ENCODE data around the gene TACC2.
A peak's percentile ranks its signal among the peaks of the same experiment; 100 is the strongest.

The TACC2 gene

GRCh38 chr10:122044045-122044661, 55.2 kb downstream of the TACC2 start:
- Histone ChIP-seq H3K4me1 (ENCODE audit: control insufficient read depth in 5 of 5, insufficient read depth in 5 of 5, low read length in 5 of 5) (peaks cover 6 to 39% (median 25%) of the 10 kb centered on the region in 5 donors), H3K9ac (ENCODE audit: low read length in 5 of 5) (no peak overlapping the region), H3K27ac (ENCODE audit: low read depth, low read length) (peak overlapping the region; percentile 94), H3K27me3 (ENCODE audit: control insufficient read depth in 5 of 5, insufficient read depth in 4 of 5, low read length in 5 of 5) (no peaks in the 10 kb centered on the region), H3K36me3 (ENCODE audit: control insufficient read depth in 5 of 5, insufficient read depth in 5 of 5, low read length in 5 of 5) (no peaks in the 10 kb centered on the region), H3K9me3 (ENCODE audit: control insufficient read depth in 5 of 5, low read length in 5 of 5) (no peaks in the 10 kb centered on the region), H3K4me3 (ENCODE audit: low read depth in 1 of 5, low read length in 5 of 5) (peak overlapping the region in 3 of 5 donors; percentile 19 to 30 (median 22))

GRCh38 chr10:122044713-122045112, 55.8 kb downstream of the TACC2 start:
- Histone ChIP-seq H3K9ac (ENCODE audit: low read length in 5 of 5) (no peak overlapping the region), H3K27me3 (ENCODE audit: control insufficient read depth in 5 of 5, insufficient read depth in 4 of 5, low read length in 5 of 5) (no peaks in the 10 kb centered on the region), H3K9me3 (ENCODE audit: control insufficient read depth in 5 of 5, low read length in 5 of 5) (no peaks in the 10 kb centered on the region), H3K27ac (ENCODE audit: low read depth, low read length) (peak overlapping the region; percentile 94), H3K4me1 (ENCODE audit: control insufficient read depth in 5 of 5, insufficient read depth in 5 of 5, low read length in 5 of 5) (peaks cover 6 to 39% (median 25%) of the 10 kb centered on the region in 5 donors), H3K4me3 (ENCODE audit: low read depth in 1 of 5, low read length in 5 of 5) (peak overlapping the region in 1 of 5 donors; percentile 24), H3K36me3 (ENCODE audit: control insufficient read depth in 5 of 5, insufficient read depth in 5 of 5, low read length in 5 of 5) (no peaks in the 10 kb centered on the region)

- H3K36me3 ChIP-seq (ENCODE audit: control insufficient read depth in 5 of 5, insufficient read depth in 5 of 5, low read length in 5 of 5), result no peaks in the 10 kb centered on the region
- peak overlapping the region in 1 of 5 donors; percentile 41 for H3K4me3 ChIP-seq (ENCODE audit: low read depth in 1 of 5, low read length in 5 of 5)
- no peak overlapping the region for H3K9ac ChIP-seq (ENCODE audit: low read length in 5 of 5)
- no peaks in the 10 kb centered on the region for H3K9me3 ChIP-seq (ENCODE audit: control insufficient read depth in 5 of 5, low read length in 5 of 5)
- H3K27me3 ChIP-seq (ENCODE audit: control insufficient read depth in 5 of 5, insufficient read depth in 4 of 5, low read length in 5 of 5), result no peaks in the 10 kb centered on the region
- H3K4me1 ChIP-seq (ENCODE audit: control insufficient read depth in 5 of 5, insufficient read depth in 5 of 5, low read length in 5 of 5), result peaks cover 5 to 39% (median 25%) of the 10 kb centered on the region in 5 donors
- H3K27ac ChIP-seq (ENCODE audit: low read depth, low read length), result peak overlapping the region; percentile 94
Measured at GRCh38 chr10:122045212-122045611, 56.2 kb downstream of the TACC2 start.

GRCh38 chr10:122047560-122047959, 58.6 kb downstream of the TACC2 start:
- H3K36me3 ChIP-seq (ENCODE audit: control insufficient read depth in 5 of 5, insufficient read depth in 5 of 5, low read length in 5 of 5), result no peaks in the 10 kb centered on the region
- H3K27me3 ChIP-seq (ENCODE audit: control insufficient read depth in 5 of 5, insufficient read depth in 4 of 5, low read length in 5 of 5), result no peaks in the 10 kb centered on the region
- H3K4me3 ChIP-seq (ENCODE audit: low read depth in 1 of 5, low read length in 5 of 5), result no peak overlapping the region
- peaks cover 7 to 41% (median 33%) of the 10 kb centered on the region in 5 donors for H3K4me1 ChIP-seq (ENCODE audit: control insufficient read depth in 5 of 5, insufficient read depth in 5 of 5, low read length in 5 of 5)
- H3K9me3 ChIP-seq (ENCODE audit: control insufficient read depth in 5 of 5, low read length in 5 of 5), result no peaks in the 10 kb centered on the region
- no peak overlapping the region for H3K27ac ChIP-seq (ENCODE audit: low read depth, low read length)
- H3K9ac ChIP-seq (ENCODE audit: low read length in 5 of 5), result no peak overlapping the region

- H3K36me3 ChIP-seq (ENCODE audit: control insufficient read depth in 5 of 5, insufficient read depth in 5 of 5, low read length in 5 of 5), result no peaks in the 10 kb centered on the region
- peaks cover 7 to 43% (median 37%) of the 10 kb centered on the region in 5 donors for H3K4me1 ChIP-seq (ENCODE audit: control insufficient read depth in 5 of 5, insufficient read depth in 5 of 5, low read length in 5 of 5)
- H3K27ac ChIP-seq (ENCODE audit: low read depth, low read length), result no peak overlapping the region
Measured at GRCh38 chr10:122049076-122049475, 60.1 kb downstream of the TACC2 start.

GRCh38 chr10:122050311-122050710, 61.3 kb downstream of the TACC2 start:
- Histone ChIP-seq H3K4me3 (ENCODE audit: low read depth in 1 of 5, low read length in 5 of 5) (no peak overlapping the region), H3K36me3 (ENCODE audit: control insufficient read depth in 5 of 5, insufficient read depth in 5 of 5, low read length in 5 of 5) (no peaks in the 10 kb centered on the region), H3K27ac (ENCODE audit: low read depth, low read length) (no peak overlapping the region), H3K4me1 (ENCODE audit: control insufficient read depth in 5 of 5, insufficient read depth in 5 of 5, low read length in 5 of 5) (peaks cover 7 to 31% (median 29%) of the 10 kb centered on the region in 5 donors), H3K27me3 (ENCODE audit: control insufficient read depth in 5 of 5, insufficient read depth in 4 of 5, low read length in 5 of 5) (no peaks in the 10 kb centered on the region), H3K9ac (ENCODE audit: low read length in 5 of 5) (no peak overlapping the region), H3K9me3 (ENCODE audit: control insufficient read depth in 5 of 5, low read length in 5 of 5) (no peaks in the 10 kb centered on the region)

More at GRCh38 chr10:122049076-122049475, 60.1 kb downstream of the TACC2 start:
- Histone ChIP-seq H3K9me3 (ENCODE audit: control insufficient read depth in 5 of 5, low read length in 5 of 5) (no peaks in the 10 kb centered on the region), H3K27me3 (ENCODE audit: control insufficient read depth in 5 of 5, insufficient read depth in 4 of 5, low read length in 5 of 5) (no peaks in the 10 kb centered on the region), H3K4me3 (ENCODE audit: low read depth in 1 of 5, low read length in 5 of 5) (no peak overlapping the region), H3K9ac (ENCODE audit: low read length in 5 of 5) (no peak overlapping the region)

- Histone ChIP-seq H3K9me3 (ENCODE audit: control insufficient read depth in 5 of 5, low read length in 5 of 5) (no peaks in the 10 kb centered on the region), H3K27me3 (ENCODE audit: control insufficient read depth in 5 of 5, insufficient read depth in 4 of 5, low read length in 5 of 5) (no peaks in the 10 kb centered on the region), H3K27ac (ENCODE audit: low read depth, low read length) (peak overlapping the region; percentile 79), H3K4me1 (ENCODE audit: control insufficient read depth in 5 of 5, insufficient read depth in 5 of 5, low read length in 5 of 5) (peaks cover 7 to 31% (median 27%) of the 10 kb centered on the region in 5 donors), H3K9ac (ENCODE audit: low read length in 5 of 5) (no peak overlapping the region), H3K4me3 (ENCODE audit: low read depth in 1 of 5, low read length in 5 of 5) (no peak overlapping the region), H3K36me3 (ENCODE audit: control insufficient read depth in 5 of 5, insufficient read depth in 5 of 5, low read length in 5 of 5) (no peaks in the 10 kb centered on the region)
Measured at GRCh38 chr10:122050811-122051210, 61.8 kb downstream of the TACC2 start.

GRCh38 chr10:122051609-122052385, 62.8 kb downstream of the TACC2 start:
- no peak overlapping the region for H3K4me3 ChIP-seq (ENCODE audit: low read depth in 1 of 5, low read length in 5 of 5)
- peaks cover 7 to 31% (median 27%) of the 10 kb centered on the region in 5 donors for H3K4me1 ChIP-seq (ENCODE audit: control insufficient read depth in 5 of 5, insufficient read depth in 5 of 5, low read length in 5 of 5)
- H3K27ac ChIP-seq (ENCODE audit: low read depth, low read length), result peak overlapping the region; percentile 79
- peak overlapping the region in 1 of 5 donors; percentile 35 for H3K9ac ChIP-seq (ENCODE audit: low read length in 5 of 5)
- no peaks in the 10 kb centered on the region for H3K9me3 ChIP-seq (ENCODE audit: control insufficient read depth in 5 of 5, low read length in 5 of 5)
- no peaks in the 10 kb centered on the region for H3K27me3 ChIP-seq (ENCODE audit: control insufficient read depth in 5 of 5, insufficient read depth in 4 of 5, low read length in 5 of 5)
- no peaks in the 10 kb centered on the region for H3K36me3 ChIP-seq (ENCODE audit: control insufficient read depth in 5 of 5, insufficient read depth in 5 of 5, low read length in 5 of 5)

- no peaks in the 10 kb centered on the region for H3K36me3 ChIP-seq (ENCODE audit: control insufficient read depth in 5 of 5, insufficient read depth in 5 of 5, low read length in 5 of 5)
- H3K4me1 ChIP-seq (ENCODE audit: control insufficient read depth in 5 of 5, insufficient read depth in 5 of 5, low read length in 5 of 5), result peaks cover 7 to 27% (median 21%) of the 10 kb centered on the region in 5 donors
- no peak overlapping the region for H3K27ac ChIP-seq (ENCODE audit: low read depth, low read length)
- no peaks in the 10 kb centered on the region for H3K27me3 ChIP-seq (ENCODE audit: control insufficient read depth in 5 of 5, insufficient read depth in 4 of 5, low read length in 5 of 5)
- no peak overlapping the region for H3K9ac ChIP-seq (ENCODE audit: low read length in 5 of 5)
- H3K4me3 ChIP-seq (ENCODE audit: low read depth in 1 of 5, low read length in 5 of 5), result no peak overlapping the region
- H3K9me3 ChIP-seq (ENCODE audit: control insufficient read depth in 5 of 5, low read length in 5 of 5), result no peaks in the 10 kb centered on the region
Measured at GRCh38 chr10:122052701-122053100, 63.7 kb downstream of the TACC2 start.

- Histone ChIP-seq H3K9me3 (ENCODE audit: control insufficient read depth in 5 of 5, low read length in 5 of 5) (no peaks in the 10 kb centered on the region), H3K9ac (ENCODE audit: low read length in 5 of 5) (peak overlapping the region in 1 of 5 donors; percentile 38), H3K4me1 (ENCODE audit: control insufficient read depth in 5 of 5, insufficient read depth in 5 of 5, low read length in 5 of 5) (peaks cover 7 to 27% (median 17%) of the 10 kb centered on the region in 5 donors), H3K27me3 (ENCODE audit: control insufficient read depth in 5 of 5, insufficient read depth in 4 of 5, low read length in 5 of 5) (no peaks in the 10 kb centered on the region), H3K4me3 (ENCODE audit: low read depth in 1 of 5, low read length in 5 of 5) (no peak overlapping the region), H3K27ac (ENCODE audit: low read depth, low read length) (peak overlapping the region; percentile 41), H3K36me3 (ENCODE audit: control insufficient read depth in 5 of 5, insufficient read depth in 5 of 5, low read length in 5 of 5) (no peaks in the 10 kb centered on the region)
Measured at GRCh38 chr10:122053314-122053713, 64.4 kb downstream of the TACC2 start.

Measured in subcutaneous abdominal adipose tissue (tissue), 5 donors.